PC-9 (cell line): ENCODE results near the gene MPZL2. TPM values are rescaled to one million over a fixed set of nuclear protein-coding genes. Genes with fewer than 3 reads are reported as not detected.

Experiments used
- BruUV-seq: library from RNA; stranded (reverse); fragments of 400-500 nt; replicated peaks from 2 replicates; lab custom pipeline; 2021; lab: Mats Ljungman, UMichigan
- CTCF ChIA-PET: fragments of 300-600 bp; sonication (Branson Sonifier 250); formaldehyde crosslinking; loops from one replicate; lab custom pipeline; 2022; ENCODE audit warnings: antibody characterized with exemption; lab: Charles Lee
- POLR2A ChIA-PET: fragments of 300-600 bp; sonication (Branson Sonifier 250); formaldehyde crosslinking; loops from one replicate; lab custom pipeline; 2022; ENCODE audit warnings: antibody characterized with exemption; ENCODE audit not compliant: unreplicated experiment; lab: Charles Lee
- DNase-seq, 2 experiments: peaks; one replicate each; pipeline versions ENCODE4 v3.0.0 to v3.0.0-alpha.2; 2015 to 2022; ENCODE audit warnings: mixed read lengths in 1 of 2
- H2AFZ ChIP-seq: fragments of 200-600 bp; sonication (generic); 2 replicates; pipeline ENCODE4 v1.8.1; 2017; ENCODE audit warnings: antibody characterized with exemption
- H3F3A ChIP-seq: fragments of 200-600 bp; sonication (generic); 2 replicates; pipeline ENCODE4 v1.8.1; 2017; ENCODE audit warnings: antibody characterized with exemption, mild to moderate bottlenecking, low read depth; ENCODE audit not compliant: insufficient read depth
- H3K27ac ChIP-seq: fragments of 200-600 bp; sonication (generic); 2 replicates; pipeline ENCODE4 v1.6.1; 2016; ENCODE audit warnings: mixed run types
- H3K27me3 ChIP-seq: fragments of 200-600 bp; sonication (generic); 2 replicates; pipeline ENCODE4 v1.6.1; 2016; ENCODE audit warnings: low read depth, mixed run types; ENCODE audit not compliant: insufficient read depth
- H3K36me3 ChIP-seq: fragments of 200-600 bp; sonication (generic); 2 replicates; pipeline ENCODE4 v1.6.1; 2016; ENCODE audit warnings: low read depth, mixed run types
- H3K4me1 ChIP-seq: fragments of 200-600 bp; sonication (generic); replicated peaks from 2 replicates; pipeline ENCODE4 v1.6.1; 2016; ENCODE audit warnings: mixed run types; ENCODE audit not compliant: insufficient read depth
- H3K4me2 ChIP-seq: fragments of 200-600 bp; sonication (generic); 2 replicates; pipeline ENCODE4 v1.6.1; 2017; ENCODE audit warnings: mixed run types
- H3K4me3 ChIP-seq: fragments of 200-600 bp; sonication (generic); 2 replicates; pipeline ENCODE4 v1.6.1; 2016; ENCODE audit warnings: mixed run types
- H3K79me2 ChIP-seq: fragments of 200-600 bp; sonication (generic); 2 replicates; pipeline ENCODE4 v1.6.1; 2017; ENCODE audit warnings: low read depth, mixed run types
- H3K9me2 ChIP-seq: fragments of 200-600 bp; sonication (generic); 2 replicates; pipeline ENCODE4 v1.8.1; 2017; ENCODE audit warnings: mild to moderate bottlenecking; ENCODE audit not compliant: insufficient read depth
- H3K9me3 ChIP-seq: fragments of 200-600 bp; sonication (generic); 2 replicates; pipeline ENCODE4 v1.8.1; 2016; ENCODE audit warnings: low read depth; ENCODE audit not compliant: insufficient read depth
- H4K20me1 ChIP-seq: fragments of 200-600 bp; sonication (generic); 2 replicates; pipeline ENCODE4 v1.8.1; 2017; ENCODE audit not compliant: insufficient read depth
- EZH2 ChIP-seq: fragments of 200-600 bp; sonication (generic); IDR thresholded peaks from 2 replicates; pipeline ENCODE4 v1.8.0; 2017; ENCODE audit warnings: antibody characterized with exemption, low read depth
- intact Hi-C: fragments of 100-400 bp; cut with micrococcal nuclease; formaldehyde crosslinking; loops from one replicate; pipeline ENCODE4 v1.10.0; 2022; ENCODE audit not compliant: unreplicated experiment
- total RNA-seq: library from RNA; stranded (reverse); gene quantifications from 2 replicates; pipeline ENCODE4 v1.2.3, GENCODE V29; 2021
- TF ChIP-seq, protein P1 (sequence below): fragments of 200-600 bp; sonication (generic); conservative IDR thresholded peaks from 2 replicates; pipeline ENCODE4 v1.6.1; 2017; ENCODE audit warnings: mixed run types, antibody characterized with exemption, mild to moderate bottlenecking, moderate library complexity

Gene MPZL2
- total RNA-seq, 1 experiment from 2014 or later, result 43.1 TPM

GRCh38 chr11:118240999-118241763 lies 22.9 kb downstream of the MPZL2 start:
- H3K79me2 ChIP-seq, result peaks cover 43% of the 10 kb centered on the region
- intact Hi-C loops, result loop anchor here (1.0 kb wide), 3 partner anchors 8 to 34 kb away; partner anchors contain the start of gene MPZL3
- H3K36me3 ChIP-seq, result no peaks in the 10 kb centered on the region
- H3F3A ChIP-seq, result peaks cover 23% of the 10 kb centered on the region
- CTCF ChIA-PET, result interaction anchor here (0.6 kb wide), 2 partner anchors 15 to 306 kb away, joined by 4 to 5 read pairs; no protein-coding TSS in a partner anchor
- peak; percentile 60 to 100 for DNase-seq
- POLR2A ChIA-PET, result no interaction called here
- H3K9me2 ChIP-seq, result no peaks in the 10 kb centered on the region
- BruUV-seq, result TSS peak; percentile 29
- peak overlapping the region; percentile 83 for H3K27ac ChIP-seq
- H3K9me3 ChIP-seq, result no peaks in the 10 kb centered on the region
- no peak for TF ChIP-seq EZH2
- TF ChIP-seq, protein P1, sequence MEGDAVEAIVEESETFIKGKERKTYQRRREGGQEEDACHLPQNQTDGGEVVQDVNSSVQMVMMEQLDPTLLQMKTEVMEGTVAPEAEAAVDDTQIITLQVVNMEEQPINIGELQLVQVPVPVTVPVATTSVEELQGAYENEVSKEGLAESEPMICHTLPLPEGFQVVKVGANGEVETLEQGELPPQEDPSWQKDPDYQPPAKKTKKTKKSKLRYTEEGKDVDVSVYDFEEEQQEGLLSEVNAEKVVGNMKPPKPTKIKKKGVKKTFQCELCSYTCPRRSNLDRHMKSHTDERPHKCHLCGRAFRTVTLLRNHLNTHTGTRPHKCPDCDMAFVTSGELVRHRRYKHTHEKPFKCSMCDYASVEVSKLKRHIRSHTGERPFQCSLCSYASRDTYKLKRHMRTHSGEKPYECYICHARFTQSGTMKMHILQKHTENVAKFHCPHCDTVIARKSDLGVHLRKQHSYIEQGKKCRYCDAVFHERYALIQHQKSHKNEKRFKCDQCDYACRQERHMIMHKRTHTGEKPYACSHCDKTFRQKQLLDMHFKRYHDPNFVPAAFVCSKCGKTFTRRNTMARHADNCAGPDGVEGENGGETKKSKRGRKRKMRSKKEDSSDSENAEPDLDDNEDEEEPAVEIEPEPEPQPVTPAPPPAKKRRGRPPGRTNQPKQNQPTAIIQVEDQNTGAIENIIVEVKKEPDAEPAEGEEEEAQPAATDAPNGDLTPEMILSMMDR, result no peak
- no peak overlapping the region for H2AFZ ChIP-seq
- H3K4me1 ChIP-seq, result peaks cover 54% of the 10 kb centered on the region
- no peaks in the 10 kb centered on the region for H3K27me3 ChIP-seq
- no peaks in the 10 kb centered on the region for H4K20me1 ChIP-seq
- H3K4me2 ChIP-seq, result peak overlapping the region; percentile 81
- H3K4me3 ChIP-seq, result peak overlapping the region; percentile 35; the same call in 1 of the 2 replicates

GRCh38 chr11:118239509-118240205 lies 24.4 kb downstream of the MPZL2 start:
- Histone ChIP-seq H4K20me1 (no peaks in the 10 kb centered on the region), H3K9me3 (no peaks in the 10 kb centered on the region), H3K4me2 (peak overlapping the region; percentile 81; the same call in 1 of the 2 replicates), H3K79me2 (peaks cover 43% of the 10 kb centered on the region), H3K4me1 (peaks cover 56% of the 10 kb centered on the region), H3F3A (peaks cover 24% of the 10 kb centered on the region), H3K27ac (peak overlapping the region; percentile 83; the same call in 1 of the 2 replicates), H3K36me3 (no peaks in the 10 kb centered on the region), H3K27me3 (no peaks in the 10 kb centered on the region), H3K9me2 (no peaks in the 10 kb centered on the region), H3K4me3 (no peak overlapping the region), H2AFZ (no peak overlapping the region)
- intact Hi-C loops, result no loop called here
- ChIA-PET CTCF (interaction anchor here (0.8 kb wide), 1 partner anchor 8 kb away, joined by 3 read pairs; no protein-coding TSS in a partner anchor), POLR2A (no interaction called here)
- TF ChIP-seq EZH2, result no peak
- no peak for DNase-seq
- BruUV-seq, result no TSS peak

DNA sequence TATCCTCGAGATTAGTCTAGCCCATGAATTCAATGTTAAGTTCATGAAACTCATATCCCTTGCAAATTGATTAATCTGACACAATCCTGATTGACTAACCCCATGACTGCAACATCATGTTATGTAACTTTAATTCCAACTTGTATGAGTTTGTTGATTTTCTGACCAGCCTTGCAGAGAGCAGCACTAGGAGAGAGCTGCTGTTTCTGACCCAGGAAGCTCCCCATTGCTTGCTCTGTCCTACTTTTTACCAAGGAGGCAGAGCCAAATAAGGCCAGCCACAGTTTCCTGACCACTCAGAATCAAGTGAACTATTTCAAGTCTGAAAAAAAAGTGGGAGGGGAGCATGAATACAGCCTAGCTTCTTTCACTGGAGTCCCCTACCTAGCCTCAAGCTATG lies 25.2 kb downstream of the MPZL2 start:
- BruUV-seq, result no TSS peak
- POLR2A ChIA-PET, result no interaction called here
- intact Hi-C loops, result no loop called here
- H3K79me2 ChIP-seq, result peaks cover 37% of the 10 kb centered on the region
- peak overlapping the region; percentile 9; the same call in 1 of the 2 replicates for H3K4me2 ChIP-seq
- peaks cover 31% of the 10 kb centered on the region for H3F3A ChIP-seq
- no peaks in the 10 kb centered on the region for H3K27me3 ChIP-seq
- peaks cover 4% of the 10 kb centered on the region; the same call in 1 of the 2 replicates for H3K36me3 ChIP-seq
- no peaks in the 10 kb centered on the region for H4K20me1 ChIP-seq
- H3K27ac ChIP-seq, result peak overlapping the region; percentile 34; the same call in 1 of the 2 replicates
- no peak overlapping the region for H3K4me3 ChIP-seq
- H3K4me1 ChIP-seq, result peaks cover 63% of the 10 kb centered on the region
- H3K9me3 ChIP-seq, result no peaks in the 10 kb centered on the region
- CTCF ChIA-PET, result interaction anchor here (0.8 kb wide), 1 partner anchor 9 kb away, joined by 3 read pairs; no protein-coding TSS in a partner anchor
- TF ChIP-seq, protein P1, result no peak
- TF ChIP-seq EZH2, result no peak
- no peak overlapping the region for H2AFZ ChIP-seq
- DNase-seq, result no peak
- no peaks in the 10 kb centered on the region for H3K9me2 ChIP-seq
